DMS 273 (cell line): Measurements from ENCODE around the gene SLC46A3.

Experiments
- DNase-seq: peaks from one replicate; lab custom pipeline; 2025; ENCODE audit not compliant: unreplicated experiment; lab: John Stamatoyannopoulos, UW

The SLC46A3 gene

GRCh38 chr13:28734906-28735305, 16.1 kb upstream of the SLC46A3 start:
- DNase-seq: no peak

- no peak for DNase-seq
Observed at GRCh38 chr13:28730762-28731161, 12.0 kb upstream of the SLC46A3 start.

GRCh38 chr13:28729541-28729940, 10.8 kb upstream of the SLC46A3 start:
- no peak for DNase-seq

DNA sequence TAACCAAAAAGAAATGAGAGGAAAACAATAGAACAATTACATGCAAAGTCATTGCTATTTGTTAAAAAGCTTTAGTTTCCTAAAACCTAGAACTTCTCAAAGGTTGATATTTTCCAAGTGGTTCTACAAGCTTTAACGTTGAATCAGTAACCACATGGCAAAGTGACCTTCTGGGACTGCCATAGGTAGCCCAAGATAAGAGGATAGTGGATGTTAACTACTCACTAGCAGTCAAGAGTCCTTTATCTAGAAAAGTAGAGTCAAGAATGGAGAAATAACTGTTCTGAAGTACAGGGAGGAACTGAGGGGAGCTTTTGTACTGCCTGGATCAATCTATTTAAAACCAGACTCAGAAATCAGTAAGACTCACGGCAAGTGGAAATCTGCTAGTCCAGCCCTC, 9.9 kb upstream of the SLC46A3 start:
- DNase-seq: no peak

DNA sequence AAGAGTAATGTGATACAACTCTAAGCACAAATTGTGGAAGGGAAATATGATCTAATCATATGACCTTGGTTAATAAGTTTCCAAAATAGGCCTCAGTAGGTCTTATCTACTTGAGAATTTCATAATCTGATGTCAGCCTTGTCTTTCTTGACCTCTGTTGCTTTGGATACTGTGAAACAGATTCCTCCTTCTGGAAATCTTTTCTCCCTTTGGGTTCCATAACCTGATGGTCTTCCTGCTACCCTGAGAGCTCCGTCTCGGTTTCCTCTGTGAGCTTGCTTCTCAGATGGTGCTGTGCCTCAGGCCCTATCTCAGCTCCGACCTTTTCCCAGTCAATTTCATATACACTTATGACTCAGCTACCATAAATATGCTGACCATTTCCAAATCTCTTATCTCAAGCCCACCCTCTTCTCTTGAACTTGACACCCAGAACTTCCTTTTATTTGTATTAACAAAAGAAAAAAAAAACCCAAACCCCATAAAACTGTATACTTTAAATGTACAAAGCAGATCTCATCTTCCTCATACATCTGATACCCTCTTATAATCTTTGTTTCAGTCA, 6.4 kb upstream of the SLC46A3 start:
- no peak for DNase-seq

GRCh38 chr13:28723806-28724205, 5.0 kb upstream of the SLC46A3 start:
- no peak for DNase-seq

- peak; percentile 43 for DNase-seq
Observed at GRCh38 chr13:28719227-28720055, 671 bp upstream of the SLC46A3 start.

DNA sequence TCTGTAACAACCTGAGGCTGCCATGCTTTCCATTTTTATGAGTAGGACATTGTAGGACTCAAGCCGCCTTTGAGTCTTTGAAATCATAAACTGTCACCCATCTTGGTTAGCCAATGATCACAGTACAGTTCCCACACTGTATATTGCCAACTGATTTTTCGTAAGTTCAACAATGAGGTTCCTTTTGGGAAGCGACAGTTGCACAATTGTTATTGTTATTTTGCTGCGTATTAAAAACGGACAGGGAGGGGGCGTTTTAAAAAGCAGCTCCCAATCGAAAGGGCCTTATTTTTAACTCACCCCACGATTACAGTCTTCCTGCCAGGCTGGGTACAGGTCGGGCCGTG, 601 bp downstream of the SLC46A3 start:
- peak; percentile 32 for DNase-seq

GRCh38 chr13:28717170-28717569, 1.6 kb downstream of the SLC46A3 start:
- peak; percentile 4 for DNase-seq

DNA sequence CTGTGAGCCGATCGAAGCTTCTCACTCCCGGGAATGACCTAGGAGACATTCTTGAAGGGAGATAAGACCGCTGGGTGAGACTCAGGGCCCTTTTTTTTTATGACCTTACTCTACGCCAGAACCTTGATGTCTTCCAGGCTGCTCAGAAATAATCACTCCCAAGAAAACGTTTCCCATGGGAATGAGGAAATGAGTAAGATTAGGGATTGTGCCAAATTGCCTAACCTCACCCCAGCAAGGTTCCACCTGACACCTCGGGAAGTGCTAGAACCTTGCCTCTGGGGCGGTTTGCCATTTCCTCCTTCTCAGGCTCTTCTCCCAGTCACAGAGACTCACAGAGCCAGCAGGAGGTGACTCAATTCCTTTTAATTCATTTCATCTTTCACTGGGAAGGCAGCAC, 2.3 kb downstream of the SLC46A3 start:
- DNase-seq: peak; percentile 34

- no peak for DNase-seq
Observed at GRCh38 chr13:28714651-28715050, 4.1 kb downstream of the SLC46A3 start.

DNA sequence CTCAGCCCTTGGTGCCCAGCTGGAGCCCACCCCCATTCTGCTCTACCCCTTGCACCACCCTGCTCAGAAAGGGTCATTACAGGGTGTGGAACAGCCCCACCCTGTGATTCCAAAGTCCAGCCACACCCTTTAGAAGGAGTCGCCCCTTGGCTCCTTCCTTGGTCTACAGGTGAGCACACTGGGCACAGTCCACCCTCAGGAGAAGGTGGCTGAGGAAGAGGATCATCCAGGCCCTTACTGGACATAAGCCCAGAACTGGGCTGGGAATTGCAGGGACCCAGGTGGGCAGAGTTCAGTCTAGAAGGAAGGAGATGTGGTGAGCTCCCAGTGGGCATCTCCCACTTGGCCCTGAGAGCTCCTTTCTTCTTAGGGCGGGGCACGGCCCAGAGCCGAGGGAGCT, 8.6 kb downstream of the SLC46A3 start:
- no peak for DNase-seq

GRCh38 chr13:28707629-28708427, 10.9 kb downstream of the SLC46A3 start:
- peak; percentile 77 for DNase-seq

DNA sequence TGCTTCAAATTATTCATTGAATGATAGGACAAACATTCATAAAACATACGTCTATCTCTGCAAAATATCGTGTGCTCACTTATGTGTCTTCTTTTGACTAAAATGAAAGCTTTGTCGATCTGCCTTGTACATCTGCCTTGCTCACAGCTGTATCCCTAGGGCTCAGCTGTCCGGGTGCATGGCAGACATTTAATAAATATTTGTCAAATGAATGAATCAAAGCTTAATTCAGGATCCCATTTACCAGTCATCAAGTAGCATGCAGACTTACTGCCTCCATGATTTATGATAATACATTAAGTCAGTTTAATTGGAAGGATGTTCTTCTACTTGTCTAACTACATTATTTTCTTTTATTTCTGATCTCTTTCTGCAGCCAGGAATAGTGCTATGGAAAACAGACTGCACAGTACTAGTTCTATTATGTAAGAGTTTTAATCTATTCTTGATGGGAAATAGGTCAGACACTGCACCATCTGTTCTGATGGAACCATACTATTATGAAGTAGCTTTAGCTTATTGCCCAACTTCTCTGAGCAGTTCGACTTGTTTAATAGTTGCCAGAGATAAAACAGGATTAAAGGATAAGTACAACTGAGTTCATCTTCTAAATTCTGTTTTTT, 13.2 kb downstream of the SLC46A3 start:
- peak; percentile 62 for DNase-seq

GRCh38 chr13:28704919-28705318, 13.9 kb downstream of the SLC46A3 start:
- no peak for DNase-seq

DNA sequence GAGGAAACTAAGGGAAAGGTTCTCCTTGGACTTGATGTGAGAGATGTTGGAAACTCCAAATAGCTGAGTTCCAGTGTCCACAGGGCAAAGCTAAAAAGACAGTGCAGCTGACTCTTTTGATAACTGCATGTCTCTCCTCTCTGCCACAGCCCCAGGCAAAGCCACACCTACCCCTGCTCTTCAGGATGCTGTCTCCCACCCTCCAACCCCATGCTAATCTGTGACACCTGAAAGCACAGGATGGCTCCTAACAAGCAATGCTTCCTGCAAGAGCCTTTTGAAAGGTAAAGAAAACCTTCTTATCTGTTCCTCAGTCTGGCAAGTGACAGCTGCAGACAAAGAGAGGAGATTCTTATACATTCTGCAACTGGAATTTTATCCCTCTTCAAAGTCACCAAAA, 14.5 kb downstream of the SLC46A3 start:
- no peak for DNase-seq

DNA sequence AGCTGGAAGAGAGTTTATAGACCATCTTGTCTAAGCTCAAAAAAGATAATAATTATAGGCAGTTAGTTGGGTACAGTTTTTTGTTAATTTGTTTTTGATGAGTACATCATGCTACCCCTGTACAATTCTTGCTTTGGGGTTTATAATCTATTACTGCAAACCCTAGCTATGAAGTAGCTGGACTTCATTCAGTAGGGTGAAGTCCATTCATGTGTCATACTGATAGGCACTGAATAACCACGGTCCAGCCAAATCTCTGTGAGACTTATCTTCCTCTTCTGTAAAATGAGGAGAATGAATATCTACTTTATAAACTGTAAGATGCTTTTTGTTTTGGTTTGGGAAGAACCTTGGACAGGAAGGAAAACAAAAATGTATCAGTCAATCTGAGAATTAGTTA, 19.5 kb downstream of the SLC46A3 start:
- DNase-seq: no peak

GRCh38 chr13:28697441-28697840, 21.3 kb downstream of the SLC46A3 start:
- DNase-seq: no peak

GRCh38 chr13:28693605-28694491, 24.9 kb downstream of the SLC46A3 start:
- peak; percentile 3 for DNase-seq

DNA sequence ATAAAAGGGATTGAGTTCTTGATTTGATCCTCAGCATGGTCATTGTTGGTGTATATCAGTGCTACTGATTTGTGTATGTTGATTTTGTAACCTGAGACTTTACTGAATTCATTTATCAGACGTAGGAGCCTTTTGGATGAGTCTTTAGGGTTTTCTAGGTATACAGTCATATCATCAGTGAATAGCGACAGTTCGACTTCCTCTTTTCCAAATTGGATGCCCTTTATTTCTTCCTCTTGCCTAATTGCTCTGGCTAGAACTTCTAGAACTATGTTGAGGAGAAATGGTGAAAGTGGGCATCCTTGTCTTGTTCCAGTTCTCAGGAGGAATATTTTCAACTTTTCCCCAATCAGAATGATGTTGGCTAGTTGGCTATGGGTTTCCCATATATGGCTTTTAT, 32.9 kb downstream of the SLC46A3 start:
- DNase-seq: no peak

GRCh38 chr13:28685114-28685513, 33.7 kb downstream of the SLC46A3 start:
- DNase-seq: no peak
